SK-N-SH (cell line): ENCODE data around the gene TMEM179. TPM values are rescaled to one million over a fixed set of nuclear protein-coding genes. Genes with fewer than 3 reads are reported as not detected.

Experiments used
- CTCF ChIA-PET: fragments of 300-600, 350-600 bp; formaldehyde crosslinking; extraction: SDS; loops from one replicate; lab custom pipeline; 2021; lab: Yijun Ruan, JAX
- POLR2A ChIA-PET: fragments of 350-600 bp; sonication (Branson Sonifier 250); formaldehyde crosslinking; extraction: SDS; loops from one replicate; lab custom pipeline; 2020; ENCODE audit warnings: antibody characterized with exemption, inconsistent platforms; lab: Yijun Ruan, JAX
- DNase-seq: peaks from one replicate; pipeline ENCODE4 v3.0.0; 2012
- H2AFZ ChIP-seq: fragments of 200-600 bp; sonication (generic); 2 replicates; pipeline ENCODE4 v1.8.1; 2016; ENCODE audit warnings: antibody characterized with exemption, mild to moderate bottlenecking, low read depth
- H3F3A ChIP-seq: fragments of 200-600 bp; sonication (generic); replicated peaks from 2 replicates; pipeline ENCODE3; 2016; ENCODE audit warnings: antibody characterized with exemption, mild to moderate bottlenecking; ENCODE audit not compliant: insufficient read depth
- H3K27ac ChIP-seq, 2 experiments: fragments of 200-500 bp in 1 of 2; fragments of 200-600 bp in 1 of 2; sonication (Bioruptor generic) in 1 of 2; sonication (generic), shearing (Covaris generic) in 1 of 2; 2 replicates each; pipeline versions ENCODE4 v1.5.1 to v1.6.1; 2014 to 2016; ENCODE audit warnings: low read depth in 2 of 2, inconsistent platforms in 1 of 2, low read length in 1 of 2, mild to moderate bottlenecking in 1 of 2, mixed read lengths in 1 of 2
- H3K27me3 ChIP-seq: fragments of 200-600 bp; sonication (generic), shearing (Covaris generic); 2 replicates; pipeline ENCODE4 v1.6.1; 2016; ENCODE audit warnings: mixed run types; ENCODE audit not compliant: insufficient read depth
- H3K36me3 ChIP-seq, 2 experiments: fragments of 200-500 bp in 1 of 2; fragments of 200-600 bp in 1 of 2; sonication (Bioruptor generic) in 1 of 2; sonication (generic) in 1 of 2; replicated peaks in 1 of 2; 2 replicates each; pipeline versions ENCODE3 to v1.5.1; 2014 to 2016; ENCODE audit warnings: low read length in 1 of 2, mild to moderate bottlenecking in 1 of 2; ENCODE audit not compliant: insufficient read depth in 2 of 2, control insufficient read depth in 1 of 2
- H3K4me1 ChIP-seq, 2 experiments: fragments of 200-500 bp in 1 of 2; fragments of 200-600 bp in 1 of 2; sonication (Bioruptor generic) in 1 of 2; sonication (generic), shearing (Covaris generic) in 1 of 2; 2 replicates each; pipeline versions ENCODE4 v1.5.1 to v1.6.1; 2014 to 2016; ENCODE audit warnings: low read depth in 1 of 2, low read length in 1 of 2, mixed run types in 1 of 2; ENCODE audit not compliant: insufficient read depth in 2 of 2, control insufficient read depth in 1 of 2
- H3K4me2 ChIP-seq: fragments of 200-600 bp; sonication (generic), shearing (Covaris generic); 2 replicates; pipeline ENCODE4 v1.6.1; 2017; ENCODE audit warnings: mixed run types
- H3K4me3 ChIP-seq, 2 experiments: fragments of 200-500 bp in 1 of 2; fragments of 200-600 bp in 1 of 2; sonication (Bioruptor generic) in 1 of 2; sonication (generic), shearing (Covaris generic) in 1 of 2; 2 replicates each; pipeline versions ENCODE4 v1.5.1 to v1.8.1; 2014 to 2016; ENCODE audit warnings: low read depth in 2 of 2, inconsistent platforms in 1 of 2, low read length in 1 of 2, mild to moderate bottlenecking in 1 of 2, mixed read lengths in 1 of 2, moderate library complexity in 1 of 2
- H3K79me2 ChIP-seq: fragments of 200-600 bp; sonication (generic); 2 replicates; pipeline ENCODE4 v1.8.1; 2017; ENCODE audit warnings: mild to moderate bottlenecking; ENCODE audit not compliant: insufficient read depth
- H3K9ac ChIP-seq: fragments of 200-600 bp; sonication (generic); 2 replicates; pipeline ENCODE4 v1.6.1; 2017; ENCODE audit warnings: mixed run types
- H3K9me2 ChIP-seq: fragments of 200-600 bp; sonication (generic); 2 replicates; pipeline ENCODE4 v1.6.1; 2017; ENCODE audit warnings: mixed run types
- H3K9me3 ChIP-seq: fragments of 200-600 bp; sonication (generic); 2 replicates; pipeline ENCODE4 v1.6.1; 2017; ENCODE audit warnings: mixed run types, mild to moderate bottlenecking, moderate library complexity
- H4K20me1 ChIP-seq: fragments of 200-600 bp; sonication (generic); 2 replicates; pipeline ENCODE4 v1.6.1; 2017; ENCODE audit warnings: mild to moderate bottlenecking, mixed run types; ENCODE audit not compliant: insufficient read depth
- CHD2 ChIP-seq: fragments of 150-350 bp; IDR thresholded peaks from 2 replicates; pipeline ENCODE4 v1.6.1; 2018; ENCODE audit warnings: low read length; ENCODE audit not compliant: partially characterized antibody
- ELF1 ChIP-seq: IDR thresholded peaks from 2 replicates; pipeline ENCODE4 v1.4.0; 2012
- EZH2phosphoT487 ChIP-seq: fragments of 200-600 bp; sonication (generic); IDR thresholded peaks from 2 replicates; pipeline ENCODE4 v1.6.1; 2017; ENCODE audit warnings: low read depth, mixed run types, mild to moderate bottlenecking, antibody characterized with exemption, moderate library complexity, borderline replicate concordance
- GATA2 ChIP-seq: sonication (generic); formaldehyde crosslinking; IDR thresholded peaks from 2 replicates; pipeline ENCODE4 v1.5.0; 2020; ENCODE audit warnings: mild to moderate bottlenecking, missing genetic modification reagents
- NFIC ChIP-seq: IDR thresholded peaks from 2 replicates; pipeline ENCODE4 v1.4.0; 2012; ENCODE audit warnings: borderline replicate concordance
- NRF1 ChIP-seq: IDR thresholded peaks from 2 replicates; pipeline ENCODE4 v1.6.1; 2012; ENCODE audit warnings: low read depth, mild to moderate bottlenecking, low read length
- RAD21 ChIP-seq: IDR thresholded peaks from 2 replicates; pipeline ENCODE4 v1.6.1; 2012; ENCODE audit warnings: mild to moderate bottlenecking, low read length
- RCOR1 ChIP-seq: fragments of 150-350 bp; IDR thresholded peaks from 2 replicates; pipeline ENCODE4 v1.6.1; 2017; ENCODE audit warnings: antibody characterized with exemption, low read length
- SIN3A ChIP-seq: IDR thresholded peaks from 2 replicates; pipeline ENCODE4 v1.6.1; 2012; ENCODE audit warnings: low read depth, mild to moderate bottlenecking, low read length, moderate library complexity, borderline replicate concordance
- TAF1 ChIP-seq: IDR thresholded peaks from 2 replicates; pipeline ENCODE4 v1.6.1; 2012; ENCODE audit warnings: low read depth, mild to moderate bottlenecking, low read length, moderate library complexity, borderline replicate concordance
- TCF12 ChIP-seq: IDR thresholded peaks from 2 replicates; pipeline ENCODE4 v1.4.0; 2012
- YY1 ChIP-seq: IDR thresholded peaks from 2 replicates; pipeline ENCODE4 v1.4.0; 2012; ENCODE audit warnings: low read depth, mild to moderate bottlenecking
- WGBS: methylation state at CpG from one replicate; pipeline ENCODE4 v1.1.6; 2017; ENCODE audit warnings: low lambda C conversion rate; 5-methylcytosine and 5-hydroxymethylcytosine counted together
- polyA plus RNA-seq, 3 experiments: library from polyadenylated mRNA; depleted of rRNA; stranded (reverse); fragments of >200 nt; gene quantifications; 2 replicates each; pipeline ENCODE4 v1.2.3, GENCODE V29; 2012
- TF ChIP-seq, protein P1 (sequence below): fragments of 200-600 bp; sonication (generic); IDR thresholded peaks from 2 replicates; pipeline ENCODE4 v1.6.1; 2017; ENCODE audit warnings: antibody characterized with exemption, mild to moderate bottlenecking, moderate library complexity
- TF ChIP-seq, protein P2 (sequence below): IDR thresholded peaks from 2 replicates; pipeline ENCODE4; 2012

TMEM179 gene
- polyA plus RNA-seq, 1 of the 3 experiments (the other 2 are of a cell fraction): 1.7 TPM

- TF ChIP-seq TAF1: no peak
- TF ChIP-seq YY1: no peak
- TF ChIP-seq NFIC: no peak
- TF ChIP-seq, protein P1, sequence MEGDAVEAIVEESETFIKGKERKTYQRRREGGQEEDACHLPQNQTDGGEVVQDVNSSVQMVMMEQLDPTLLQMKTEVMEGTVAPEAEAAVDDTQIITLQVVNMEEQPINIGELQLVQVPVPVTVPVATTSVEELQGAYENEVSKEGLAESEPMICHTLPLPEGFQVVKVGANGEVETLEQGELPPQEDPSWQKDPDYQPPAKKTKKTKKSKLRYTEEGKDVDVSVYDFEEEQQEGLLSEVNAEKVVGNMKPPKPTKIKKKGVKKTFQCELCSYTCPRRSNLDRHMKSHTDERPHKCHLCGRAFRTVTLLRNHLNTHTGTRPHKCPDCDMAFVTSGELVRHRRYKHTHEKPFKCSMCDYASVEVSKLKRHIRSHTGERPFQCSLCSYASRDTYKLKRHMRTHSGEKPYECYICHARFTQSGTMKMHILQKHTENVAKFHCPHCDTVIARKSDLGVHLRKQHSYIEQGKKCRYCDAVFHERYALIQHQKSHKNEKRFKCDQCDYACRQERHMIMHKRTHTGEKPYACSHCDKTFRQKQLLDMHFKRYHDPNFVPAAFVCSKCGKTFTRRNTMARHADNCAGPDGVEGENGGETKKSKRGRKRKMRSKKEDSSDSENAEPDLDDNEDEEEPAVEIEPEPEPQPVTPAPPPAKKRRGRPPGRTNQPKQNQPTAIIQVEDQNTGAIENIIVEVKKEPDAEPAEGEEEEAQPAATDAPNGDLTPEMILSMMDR: no peak
- no peak for TF ChIP-seq GATA2 (CRISPR knock-in tag)
- no peak for TF ChIP-seq SIN3A
- TF ChIP-seq NRF1: no peak
- TF ChIP-seq EZH2phosphoT487: no peak
- Histone ChIP-seq H3K9ac (no peak overlapping the region), H3K79me2 (no peaks in the 10 kb centered on the region), H4K20me1 (no peaks in the 10 kb centered on the region), H3K27me3 (no peaks in the 10 kb centered on the region), H3K4me2 (no peak overlapping the region), H3K9me2 (no peaks in the 10 kb centered on the region), H2AFZ (no peak overlapping the region), H3K9me3 (no peaks in the 10 kb centered on the region), H3K27ac (no peak overlapping the region; a peak in 1 of 4 replicates), H3K36me3 (no peaks in the 10 kb centered on the region), H3K4me3 (no peak overlapping the region), H3K4me1 (peaks cover 0 to 85% of the 10 kb centered on the region in 2 experiments; a peak in 2 of 4 replicates), H3F3A (no peaks in the 10 kb centered on the region)
- ChIA-PET CTCF (interaction anchor here (1.0 to 2.4 kb wide), 2 partner anchors 18 to 33 kb away, joined by 3 to 8 read pairs; partner anchors contain the start of gene C14orf180), POLR2A (interaction anchor here (1.2 kb wide), 1 partner anchor 135 kb away, joined by 3 read pairs; no protein-coding TSS in a partner anchor)
- peak; percentile 20 for DNase-seq
- WGBS: 75% methylated on average over 20 of the region's 21 CpGs
These were observed 7.6 kb downstream of the TMEM179 start for GRCh38 chr14:104596927-104597351.

GRCh38 chr14:104596451-104596918 lies 8.1 kb downstream of the TMEM179 start:
- no peak overlapping the region for H3K9ac ChIP-seq
- H3K4me3 ChIP-seq: no peak overlapping the region
- WGBS: 51% methylated on average over 11 of the region's 11 CpGs
- H3K79me2 ChIP-seq: no peaks in the 10 kb centered on the region
- no peak overlapping the region for H3K4me2 ChIP-seq
- CTCF ChIA-PET: interaction anchor here (1.3 to 2.4 kb wide), 2 partner anchors 33 to 41 kb away, joined by 3 to 8 read pairs; no protein-coding TSS in a partner anchor
- H2AFZ ChIP-seq: no peak overlapping the region
- no peaks in the 10 kb centered on the region for H4K20me1 ChIP-seq
- no peaks in the 10 kb centered on the region for H3K36me3 ChIP-seq
- H3K9me3 ChIP-seq: no peaks in the 10 kb centered on the region
- no peaks in the 10 kb centered on the region for H3F3A ChIP-seq
- POLR2A ChIA-PET: no interaction called here
- H3K4me1 ChIP-seq: peaks cover 0 to 81% of the 10 kb centered on the region in 2 experiments; a peak in 2 of 4 replicates
- H3K27ac ChIP-seq: no peak overlapping the region; a peak in 1 of 4 replicates
- no peaks in the 10 kb centered on the region for H3K27me3 ChIP-seq
- no peaks in the 10 kb centered on the region for H3K9me2 ChIP-seq
- no peak for TF ChIP-seq RAD21
- TF ChIP-seq TCF12: no peak
- no peak for TF ChIP-seq TAF1
- TF ChIP-seq ELF1: no peak
- no peak for TF ChIP-seq RCOR1
- TF ChIP-seq EZH2phosphoT487: no peak
- TF ChIP-seq, protein P2, sequence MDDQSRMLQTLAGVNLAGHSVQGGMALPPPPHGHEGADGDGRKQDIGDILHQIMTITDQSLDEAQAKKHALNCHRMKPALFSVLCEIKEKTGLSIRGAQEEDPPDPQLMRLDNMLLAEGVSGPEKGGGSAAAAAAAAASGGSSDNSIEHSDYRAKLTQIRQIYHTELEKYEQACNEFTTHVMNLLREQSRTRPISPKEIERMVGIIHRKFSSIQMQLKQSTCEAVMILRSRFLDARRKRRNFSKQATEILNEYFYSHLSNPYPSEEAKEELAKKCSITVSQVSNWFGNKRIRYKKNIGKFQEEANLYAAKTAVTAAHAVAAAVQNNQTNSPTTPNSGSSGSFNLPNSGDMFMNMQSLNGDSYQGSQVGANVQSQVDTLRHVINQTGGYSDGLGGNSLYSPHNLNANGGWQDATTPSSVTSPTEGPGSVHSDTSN: no peak
- TF ChIP-seq SIN3A: no peak
- TF ChIP-seq, protein P1: no peak
- no peak for TF ChIP-seq CHD2
- DNase-seq: peak; percentile 29
